CD14-positive monocyte (primary cell): ENCODE results near the gene FGFR2. TPM values are rescaled to one million over a fixed set of nuclear protein-coding genes. Genes with fewer than 3 reads are reported as not detected.

Experiments
- DNase-seq, 3 donors: peaks; one replicate each; pipeline ENCODE4 v3.0.0-alpha.2; 2011 to 2022
- H2AFZ ChIP-seq: 2 replicates; pipeline ENCODE4 v1.6.0; 2012; ENCODE audit warnings: mild to moderate bottlenecking, low read depth, low read length, inconsistent platforms; ENCODE audit not compliant: insufficient read depth, poor library complexity, severe bottlenecking
- H3K27ac ChIP-seq, 2 donors: 1 replicate in 1 of 2; 2 replicates in 1 of 2; pipeline ENCODE4 v1.5.1; 2012 to 2013; ENCODE audit warnings: low read length in 2 of 2, control low read depth in 1 of 2, inconsistent platforms in 1 of 2, low read depth in 1 of 2, mild to moderate bottlenecking in 1 of 2
- H3K27me3 ChIP-seq, 2 donors: one replicate each; pipeline versions ENCODE4 v1.6.0 to v1.6.1; 2011 to 2013; ENCODE audit warnings: low read length in 2 of 2; ENCODE audit not compliant: control insufficient read depth in 2 of 2, insufficient read depth in 2 of 2
- H3K36me3 ChIP-seq, 2 donors: replicated peaks in 1 of 2; 1 replicate in 1 of 2; 2 replicates in 1 of 2; pipeline versions ENCODE4 v1.5.1 to v1.6.1; 2012 to 2013; ENCODE audit warnings: low read length in 2 of 2, control low read depth in 1 of 2, inconsistent platforms in 1 of 2, mild to moderate bottlenecking in 1 of 2; ENCODE audit not compliant: insufficient read depth in 2 of 2, control insufficient read depth in 1 of 2
- H3K4me1 ChIP-seq, 2 donors: 1 replicate in 1 of 2; 2 replicates in 1 of 2; pipeline versions ENCODE4 v1.5.1 to v1.6.1; 2012 to 2013; ENCODE audit warnings: low read length in 2 of 2, control low read depth in 1 of 2, inconsistent platforms in 1 of 2, mild to moderate bottlenecking in 1 of 2, moderate library complexity in 1 of 2; ENCODE audit not compliant: insufficient read depth in 2 of 2, control insufficient read depth in 1 of 2
- H3K4me2 ChIP-seq: replicated peaks from 2 replicates; pipeline ENCODE3; 2012; ENCODE audit warnings: low read length, moderate library complexity, mild to moderate bottlenecking; ENCODE audit not compliant: poor library complexity, severe bottlenecking; ENCODE audit errors: extremely low read depth
- H3K4me3 ChIP-seq, 3 experiments: fragments of 200-600 bp in 1 of 3; sonication (generic) in 1 of 3; replicated peaks in 1 of 3; 1 replicate in 2 of 3; 2 replicates in 1 of 3; pipeline ENCODE4 v1.5.1; 2011 to 2013; ENCODE audit warnings: low read length in 3 of 3, mild to moderate bottlenecking in 3 of 3, control low read depth in 2 of 3, low read depth in 2 of 3, inconsistent platforms in 1 of 3, moderate library complexity in 1 of 3
- H3K79me2 ChIP-seq: 2 replicates; pipeline ENCODE4 v1.6.0; 2012; ENCODE audit warnings: mild to moderate bottlenecking, control low read depth, inconsistent platforms, low read length, moderate library complexity; ENCODE audit not compliant: insufficient read depth
- H3K9ac ChIP-seq: 2 replicates; pipeline ENCODE4 v1.6.0; 2017; ENCODE audit warnings: low read length, mild to moderate bottlenecking; ENCODE audit not compliant: insufficient read depth, poor library complexity, severe bottlenecking
- H3K9me3 ChIP-seq, 2 donors: replicated peaks in 1 of 2; 1 replicate in 1 of 2; 2 replicates in 1 of 2; pipeline versions ENCODE4 v1.5.1 to v1.6.1; 2012 to 2013; ENCODE audit warnings: low read length in 2 of 2, control low read depth in 1 of 2; ENCODE audit not compliant: control insufficient read depth in 1 of 2, insufficient read depth in 1 of 2
- H4K20me1 ChIP-seq: 2 replicates; pipeline ENCODE4 v1.6.0; 2012; ENCODE audit warnings: mild to moderate bottlenecking, low read length, control low read depth, moderate library complexity; ENCODE audit not compliant: insufficient read depth
- H3K27ac Mint-ChIP-seq, 7 donors: one replicate each; pipeline ENCODE4 v1.8.0; 2020; ENCODE audit warnings: mild to moderate bottlenecking in 7 of 7, mixed read lengths in 7 of 7, moderate library complexity in 6 of 7, inconsistent platforms in 2 of 7
- H3K27me3 Mint-ChIP-seq, 3 donors: one replicate each; pipeline ENCODE4 v1.8.0; 2021 to 2022; ENCODE audit warnings: low read depth in 3 of 3, mild to moderate bottlenecking in 3 of 3, mixed read lengths in 3 of 3, moderate library complexity in 3 of 3, inconsistent platforms in 1 of 3
- H3K36me3 Mint-ChIP-seq, 2 donors: one replicate each; pipeline ENCODE4 v1.8.0; 2020; ENCODE audit warnings: mixed read lengths in 2 of 2, inconsistent platforms in 1 of 2, mild to moderate bottlenecking in 1 of 2
- H3K4me1 Mint-ChIP-seq: one replicate; pipeline ENCODE4 v1.8.0; 2020; ENCODE audit warnings: mild to moderate bottlenecking, mixed read lengths
- H3K4me3 Mint-ChIP-seq, 2 donors: one replicate each; pipeline ENCODE4 v1.8.0; 2020; ENCODE audit warnings: mild to moderate bottlenecking in 2 of 2, mixed read lengths in 2 of 2, moderate library complexity in 1 of 2
- H3K9me3 Mint-ChIP-seq, 7 donors: one replicate each; pipeline ENCODE4 v1.8.0; 2020 to 2022; ENCODE audit warnings: mixed read lengths in 7 of 7, mild to moderate bottlenecking in 6 of 7, moderate library complexity in 6 of 7, inconsistent platforms in 2 of 7
- CTCF ChIP-seq: fragments of 200-600 bp; IDR thresholded peaks from one replicate; pipeline ENCODE4 v1.8.0; 2022; ENCODE audit warnings: antibody characterized with exemption, mild to moderate bottlenecking
- WGBS: methylation state at CpG from one replicate; pipeline ENCODE4 v1.1.5; 2013; ENCODE audit warnings: missing lambda C conversion rate; ENCODE audit not compliant: insufficient coverage; 5-methylcytosine and 5-hydroxymethylcytosine counted together
- intact Hi-C, 2 donors: fragments of 100-400 bp; cut with micrococcal nuclease; formaldehyde crosslinking; loops; one replicate each; pipeline versions ENCODE4 v1.15.0 to v1.15.1; 2023
- polyA plus RNA-seq, 3 donors: library from polyadenylated mRNA; depleted of rRNA in 1 of 3; unstranded in 2 of 3; stranded (reverse) in 1 of 3; fragments of 300-500 nt in 2 of 3; fragments of >200 nt in 1 of 3; fragmentation: Illumina TruSeq in 2 of 3; gene quantifications; 1 replicate in 2 of 3; 2 replicates in 1 of 3; pipeline ENCODE4 v1.2.3, GENCODE V29; 2012 to 2021

Gene FGFR2
- polyA plus RNA-seq, 3 donors: not detected

DNA sequence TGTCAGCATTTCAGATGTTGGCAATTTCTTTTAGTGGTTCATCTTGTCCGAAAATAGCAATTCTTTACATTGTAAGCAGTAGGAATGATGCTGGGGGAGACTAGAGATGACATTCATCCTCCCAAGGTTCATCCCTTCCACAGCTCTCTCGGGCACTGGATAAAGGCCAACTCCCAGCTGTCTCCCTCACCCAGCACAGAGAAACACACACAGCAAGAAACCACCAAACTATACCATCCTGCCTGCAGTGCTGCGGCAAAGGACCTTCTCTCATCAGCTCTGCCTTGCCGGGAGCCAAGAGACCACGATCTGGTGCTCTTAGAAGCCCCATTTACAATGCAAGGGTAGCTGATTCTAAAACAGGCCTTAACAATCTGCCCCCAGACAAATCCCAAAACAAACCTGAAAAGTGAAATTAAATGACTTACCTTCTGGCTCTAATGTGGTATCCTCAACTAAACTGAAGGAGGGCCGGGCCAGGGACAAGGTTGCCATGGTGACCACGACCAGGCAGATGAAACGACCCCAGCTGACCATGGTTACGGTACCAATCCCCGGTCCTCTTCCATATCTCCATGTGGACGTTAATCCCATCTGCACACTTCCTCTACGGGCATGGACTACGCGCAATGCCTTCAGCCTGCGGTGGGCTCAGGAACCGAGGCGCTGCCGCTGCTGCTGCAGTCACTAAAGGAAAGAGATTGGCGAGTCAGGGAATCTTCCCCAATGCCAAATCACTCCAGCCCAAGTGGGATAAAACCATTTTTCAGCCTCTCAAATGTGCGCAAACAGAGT is 4.8 kb downstream of the FGFR2 start:
- peaks cover 2 to 3% of the 10 kb centered on the region in 2 donors for H3K36me3 Mint-ChIP-seq
- Histone ChIP-seq H3K36me3 (no peaks in the 10 kb centered on the region), H2AFZ (no peak overlapping the region), H3K79me2 (no peaks in the 10 kb centered on the region), H3K9ac (no peak overlapping the region), H3K4me3 (no peak overlapping the region), H3K9me3 (peaks cover 0 to 20% of the 10 kb centered on the region in 2 donors), H4K20me1 (no peaks in the 10 kb centered on the region), H3K4me2 (no peak overlapping the region), H3K4me1 (no peaks in the 10 kb centered on the region), H3K27ac (no peak overlapping the region), H3K27me3 (peaks cover 20 to 39% of the 10 kb centered on the region in 2 donors)
- peaks cover 0 to 13% (median 3%) of the 10 kb centered on the region in 7 donors for H3K9me3 Mint-ChIP-seq
- intact Hi-C loops: no loop called here
- no peak for TF ChIP-seq CTCF
- peaks cover 34 to 52% (median 39%) of the 10 kb centered on the region in 3 donors for H3K27me3 Mint-ChIP-seq
- H3K27ac Mint-ChIP-seq: no peak overlapping the region
- 94% methylated on average over 16 of the region's 20 CpGs for WGBS
- H3K4me1 Mint-ChIP-seq: no peaks in the 10 kb centered on the region
- DNase-seq: no peak
- peak overlapping the region in 1 of 2 donors; percentile 5 for H3K4me3 Mint-ChIP-seq

- Histone ChIP-seq H3K4me2 (no peak overlapping the region), H3K27ac (no peak overlapping the region), H3K79me2 (no peaks in the 10 kb centered on the region), H3K9me3 (peaks cover 0 to 20% of the 10 kb centered on the region in 2 donors), H3K27me3 (peaks cover 13 to 33% of the 10 kb centered on the region in 2 donors), H3K4me3 (no peak overlapping the region), H3K9ac (no peak overlapping the region), H3K4me1 (no peaks in the 10 kb centered on the region), H4K20me1 (no peaks in the 10 kb centered on the region), H2AFZ (no peak overlapping the region), H3K36me3 (no peaks in the 10 kb centered on the region)
- Mint-ChIP-seq H3K4me3 (no peak overlapping the region), H3K4me1 (no peaks in the 10 kb centered on the region), H3K9me3 (peaks cover 0 to 13% (median 3%) of the 10 kb centered on the region in 7 donors), H3K27ac (no peak overlapping the region), H3K36me3 (peaks cover 2 to 3% of the 10 kb centered on the region in 2 donors), H3K27me3 (peaks cover 28 to 43% (median 33%) of the 10 kb centered on the region in 3 donors)
- 91% methylated on average over 18 of the region's 18 CpGs for WGBS
- intact Hi-C loops: no loop called here
- no peak for DNase-seq
- TF ChIP-seq CTCF: no peak
Observed at GRCh38 chr10:121592155-121592890, 5.9 kb downstream of the FGFR2 start.
